GM10266 (cell line): ENCODE measurements around the gene ARCN1.
"Not testable (repeated sequence)": the region's sequence is repeated elsewhere in the genome, so short reads cannot be mapped to it uniquely, and the experiment has no call there.

ENCODE experiments used
- DNase-seq: peaks from one replicate; pipeline ENCODE4 v3.0.0; 2012; ENCODE audit errors: extremely low spot score
- CTCF ChIP-seq: IDR thresholded peaks from 2 replicates; pipeline ENCODE4 v1.5.1; 2012; ENCODE audit warnings: mild to moderate bottlenecking, low read depth; ENCODE audit not compliant: control insufficient read depth, insufficient read depth; ENCODE audit errors: missing control alignments

ARCN1 gene

DNA sequence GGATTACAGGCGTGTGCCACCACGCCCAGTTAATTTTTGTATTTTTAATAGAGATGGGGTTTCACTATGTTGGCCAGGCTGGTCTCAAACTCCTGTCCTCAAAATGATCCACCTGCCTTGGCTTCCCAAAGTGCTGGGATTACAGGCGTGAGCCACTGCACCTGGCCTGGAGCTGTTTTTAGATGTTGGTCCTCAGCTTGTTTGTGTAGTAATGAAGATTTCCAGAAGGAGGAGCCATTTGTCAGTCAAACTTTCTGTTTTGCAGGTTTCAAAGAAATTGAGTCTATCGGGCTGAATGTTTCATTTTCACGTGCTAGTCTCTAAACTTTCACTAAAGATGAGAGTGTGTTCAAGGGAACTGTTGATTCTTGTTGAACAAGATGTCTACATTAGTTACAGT lies 22.8 kb downstream of the ARCN1 start:
- peak; percentile 43 for DNase-seq

DNA sequence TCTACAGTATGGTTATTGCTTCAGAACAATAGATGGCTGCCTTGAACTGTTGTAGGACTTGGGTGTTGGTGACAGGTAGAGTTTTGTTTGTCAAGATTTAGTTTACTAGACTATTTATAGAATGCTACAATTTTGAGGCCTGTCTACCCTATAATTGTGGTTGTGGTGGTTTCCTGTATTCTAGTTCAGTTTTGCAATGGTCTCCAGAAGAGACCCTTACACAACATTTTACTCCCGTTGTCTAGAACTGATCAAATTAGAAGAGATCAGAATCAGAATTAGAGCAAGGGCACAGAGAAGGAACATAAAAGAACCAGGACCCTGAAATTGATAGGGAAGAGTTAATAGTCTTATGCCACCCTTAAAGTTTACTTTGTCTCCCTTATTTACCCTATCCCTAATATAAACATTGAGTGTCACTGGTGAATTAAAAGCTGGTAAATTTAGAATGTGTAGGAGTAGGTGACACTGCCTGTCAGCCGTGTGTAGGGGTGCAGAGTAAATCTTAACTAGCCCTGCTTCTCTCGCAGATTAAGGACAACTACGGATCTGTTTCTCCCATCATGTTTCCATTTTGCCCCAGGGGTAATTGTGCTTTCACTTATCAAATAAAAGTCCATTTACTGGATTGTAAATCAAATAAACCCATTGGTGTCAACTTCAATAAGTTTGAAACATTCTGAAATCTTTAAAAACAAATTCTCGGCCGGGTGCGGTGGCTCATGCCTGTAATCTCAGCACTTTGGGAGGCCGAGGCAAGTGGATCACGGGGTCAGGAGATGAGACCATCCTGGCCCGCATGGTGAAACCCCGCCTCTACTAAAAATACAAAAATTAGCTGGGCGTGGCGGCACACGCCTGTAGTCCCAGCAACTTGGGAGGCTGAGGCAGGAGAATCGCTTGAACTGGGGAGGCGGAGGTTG lies 24.3 kb downstream of the ARCN1 start:
- DNase-seq = no peak

More for the DNA sequence above, 22.8 kb downstream of the ARCN1 start:
- TF ChIP-seq CTCF = peak; percentile 34

GRCh38 chr11:118597556-118597955 lies 25.3 kb downstream of the ARCN1 start:
- no peak for DNase-seq
- TF ChIP-seq CTCF = no peak

More for the DNA sequence above, 24.3 kb downstream of the ARCN1 start:
- TF ChIP-seq CTCF = no peak

GRCh38 chr11:118602331-118602730 lies 30.1 kb downstream of the ARCN1 start:
- no peak for TF ChIP-seq CTCF
- DNase-seq = no peak

- DNase-seq = not testable (repeated sequence)
Measured at GRCh38 chr11:118603709-118604108, 31.5 kb downstream of the ARCN1 start.

GRCh38 chr11:118604566-118604965 lies 32.4 kb downstream of the ARCN1 start:
- TF ChIP-seq CTCF = no peak
- DNase-seq = no peak

DNA sequence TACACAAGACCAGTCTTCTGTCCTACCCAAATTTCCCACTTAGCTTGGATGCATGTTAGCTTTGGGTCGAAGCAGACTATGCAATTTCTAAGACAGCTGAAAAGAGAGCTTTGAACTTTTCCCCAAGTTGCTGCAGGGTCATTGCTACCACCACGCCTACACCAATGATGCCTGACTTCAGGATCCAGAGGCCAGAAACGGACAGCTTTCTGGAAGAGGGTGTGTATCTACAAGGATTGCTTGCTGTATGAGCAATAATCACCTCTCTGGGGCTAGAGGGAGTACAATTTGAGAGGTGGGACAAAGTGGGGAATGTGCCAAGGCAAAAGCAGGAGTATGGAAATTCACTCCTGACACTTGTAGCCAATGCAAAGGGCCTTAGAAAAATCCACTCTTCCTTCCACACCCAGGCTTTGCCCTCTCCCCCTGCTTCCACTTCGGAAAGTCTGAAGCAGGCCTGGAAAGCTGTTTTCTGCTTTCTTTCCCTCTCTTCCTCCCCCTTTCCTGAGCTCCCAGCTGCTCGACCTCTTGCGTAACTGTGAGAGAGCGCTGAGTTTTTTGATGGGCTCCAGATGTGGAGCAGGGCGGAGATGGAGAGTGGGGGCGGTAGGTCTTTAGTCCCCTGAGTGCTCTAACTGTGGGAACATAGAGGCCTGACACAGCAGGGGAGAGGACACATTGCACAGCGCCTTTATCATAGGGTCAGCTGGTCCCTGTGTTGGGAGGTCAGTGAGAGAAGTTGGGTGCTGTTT lies 33.1 kb downstream of the ARCN1 start:
- DNase-seq = no peak
- no peak for TF ChIP-seq CTCF
